SK-N-SH treated with all-trans-retinoic acid at 6 μM for 48 hours (cell line): ENCODE results near the gene POMZP3.
"Not testable (repeated sequence)": the region's sequence is repeated elsewhere in the genome, so short reads cannot be mapped to it uniquely, and the experiment has no call there.

Source experiments
- ARNTL ChIP-seq: fragments of 450-650 bp; formaldehyde crosslinking; IDR thresholded peaks from 2 replicates; pipeline ENCODE4 v1.5.0; 2020; ENCODE audit warnings: low read depth, mild to moderate bottlenecking, moderate library complexity, borderline replicate concordance
- BACH2 ChIP-seq: fragments of 250-450 bp; sonication (Bioruptor Pico); IDR thresholded peaks from 2 replicates; pipeline ENCODE4 v1.9.0; 2021; ENCODE audit warnings: mild to moderate bottlenecking, borderline replicate concordance
- CREB5 ChIP-seq: fragments of 250-450 bp; sonication (Bioruptor Pico); IDR thresholded peaks from 2 replicates; pipeline ENCODE4 v1.5.1; 2020; ENCODE audit warnings: low read depth, mild to moderate bottlenecking, moderate library complexity
- GLIS3 ChIP-seq: fragments of 250-450 bp; sonication (Bioruptor Pico); IDR thresholded peaks from 2 replicates; pipeline ENCODE4 v1.5.0; 2020; ENCODE audit warnings: mild to moderate bottlenecking, moderate library complexity
- PATZ1 ChIP-seq: fragments of 250-450 bp; sonication (Bioruptor Pico); IDR thresholded peaks from 2 replicates; pipeline ENCODE4 v1.8.0; 2020; ENCODE audit warnings: mild to moderate bottlenecking, moderate library complexity, borderline replicate concordance
- POU6F1 ChIP-seq: fragments of 250-450 bp; sonication (Bioruptor Pico); IDR thresholded peaks from 2 replicates; pipeline ENCODE4 v1.8.0; 2021; ENCODE audit warnings: low read depth, mild to moderate bottlenecking, moderate library complexity, borderline replicate concordance
- RARB ChIP-seq: fragments of 250-450 bp; sonication (Bioruptor Pico); IDR thresholded peaks from 2 replicates; pipeline ENCODE4 v1.8.0; 2021; ENCODE audit warnings: mild to moderate bottlenecking, moderate library complexity
- SNAI2 ChIP-seq: fragments of 250-450 bp; sonication (Bioruptor Pico); IDR thresholded peaks from 2 replicates; pipeline ENCODE4 v1.5.0; 2020; ENCODE audit warnings: mild to moderate bottlenecking, moderate library complexity
- TCF4 ChIP-seq: fragments of 250-450 bp; sonication (Bioruptor Pico); IDR thresholded peaks from 2 replicates; pipeline ENCODE4 v1.8.0; 2021; ENCODE audit warnings: mild to moderate bottlenecking, moderate library complexity, borderline replicate concordance
- ZC3H10 ChIP-seq: fragments of 250-450 bp; sonication (Bioruptor Pico); IDR thresholded peaks from 2 replicates; pipeline ENCODE4 v1.5.1; 2021; ENCODE audit warnings: mild to moderate bottlenecking, moderate library complexity
- ZFP3 ChIP-seq: fragments of 250-450 bp; sonication (Bioruptor Pico); IDR thresholded peaks from 2 replicates; pipeline ENCODE4 v1.5.0; 2020; ENCODE audit warnings: mild to moderate bottlenecking, moderate library complexity
- ZFP30 ChIP-seq: fragments of 450-650 bp; formaldehyde crosslinking; IDR thresholded peaks from 2 replicates; pipeline ENCODE4 v1.5.0; 2022; ENCODE audit warnings: mild to moderate bottlenecking, moderate library complexity
- ZNF8 ChIP-seq: fragments of 450-650 bp; formaldehyde crosslinking; IDR thresholded peaks from 2 replicates; pipeline ENCODE4 v1.5.0; 2020; ENCODE audit warnings: mild to moderate bottlenecking, moderate library complexity

GRCh38 chr7:76568742-76569141 is 58.3 kb downstream of the POMZP3 start:
- not testable (repeated sequence) for TF ChIP-seq CREB5; ZNF8 (CRISPR knock-in tag); GLIS3 (CRISPR knock-in tag); PATZ1; ZFP30; SNAI2 (CRISPR knock-in tag); POU6F1; BACH2 (CRISPR knock-in tag); TCF4; ZC3H10 (CRISPR knock-in tag); ZFP3 (CRISPR knock-in tag); RARB (CRISPR knock-in tag); ARNTL (CRISPR knock-in tag)
